Neural cell (in vitro differentiated cells): Measurements from ENCODE around the gene GALNT5.

ENCODE experiments used
- CTCF ChIP-seq: fragments of 450-650 bp; IDR thresholded peaks from 2 replicates; pipeline ENCODE4 v1.5.1; 2014; ENCODE audit warnings: antibody characterized with exemption, mild to moderate bottlenecking, moderate library complexity; ENCODE audit not compliant: poor library complexity, severe bottlenecking
- EZH2 ChIP-seq: fragments of 200-600, 300-800 bp; shearing (Covaris generic), sonication (generic); IDR thresholded peaks from 2 replicates; pipeline ENCODE4 v1.6.1; 2014; ENCODE audit warnings: antibody characterized with exemption, low read length, borderline replicate concordance, mild to moderate bottlenecking; ENCODE audit not compliant: insufficient read depth, poor library complexity, severe bottlenecking
- POLR2AphosphoS5 ChIP-seq: IDR thresholded peaks from 2 replicates; pipeline ENCODE4 v1.6.1; 2012
- REST ChIP-seq: IDR thresholded peaks from 2 replicates; pipeline ENCODE4 v1.6.1; 2012; ENCODE audit warnings: borderline replicate concordance

DNA sequence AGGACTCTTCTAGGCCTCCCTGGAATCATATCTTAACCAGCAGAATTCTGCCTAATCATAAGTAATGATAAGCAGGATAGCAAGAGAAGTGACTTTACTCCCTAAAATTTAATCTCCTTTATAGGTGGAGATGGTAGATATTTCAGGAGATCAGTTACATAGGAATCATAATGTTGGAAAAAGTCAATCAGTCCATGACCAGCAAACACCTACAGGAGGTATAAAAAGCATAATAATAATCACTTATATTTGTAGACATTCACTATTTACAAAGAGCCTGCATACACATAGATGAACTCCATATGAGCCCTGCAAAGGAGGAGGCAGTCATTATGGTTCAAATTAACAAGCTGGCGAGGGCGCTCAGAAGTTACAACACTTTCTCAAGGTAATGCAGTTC lies 2.5 kb downstream of the GALNT5 start:
- TF ChIP-seq CTCF, result no peak
- TF ChIP-seq POLR2AphosphoS5, result no peak
- TF ChIP-seq REST, result no peak
- TF ChIP-seq EZH2, result no peak
